Thyroid gland (tissue), 4 donors: Measurements from ENCODE around the gene ACHE.

Experiments used
- CTCF ChIP-seq, 6 experiments: fragments of 200-600 bp in 3 of 6; fragments of 450-650 bp in 3 of 6; sonication (generic) in 3 of 6; IDR thresholded peaks; one replicate each; pipeline ENCODE4 v1.5.1; 2016 to 2019; ENCODE audit warnings: antibody characterized with exemption in 6 of 6, mild to moderate bottlenecking in 2 of 6, inconsistent platforms in 1 of 6, moderate library complexity in 1 of 6
- POLR2A ChIP-seq, 2 donors: fragments of 450-650 bp; IDR thresholded peaks; one replicate each; pipeline ENCODE4 v1.6.1; 2017; ENCODE audit warnings: antibody characterized with exemption in 2 of 2, mild to moderate bottlenecking in 2 of 2, moderate library complexity in 1 of 2

- peak in 1 of 2 donors; percentile 9 for TF ChIP-seq POLR2A (IDR thresholded peaks at IDR 0.05)
- TF ChIP-seq CTCF (IDR thresholded peaks at IDR 0.05), result no peak
Observed at GRCh38 chr7:100867776-100868485, 27.8 kb downstream of the ACHE start.
